Right lobe of liver (tissue), 6 donors: Measurements from ENCODE around the gene SLC35E2B. TPM values are rescaled to one million over a fixed set of nuclear protein-coding genes. Genes with fewer than 3 reads are reported as not detected.

ENCODE experiments used
- ATAC-seq, 4 donors: fragments of 200-7000 bp; cut with Tn5 transposase; one replicate each; pipeline ENCODE4 v1.9.1; 2020; ENCODE audit warnings: mild to moderate bottlenecking in 4 of 4, moderate library complexity in 4 of 4
- DNase-seq, 3 donors: peaks; one replicate each; pipeline ENCODE4 v3.0.0-alpha.2; 2020
- H3K27ac ChIP-seq, 3 donors: fragments of 200-600 bp; one replicate each; pipeline ENCODE4 v1.8.0; 2022
- H3K27me3 ChIP-seq, 2 donors: fragments of 200-600 bp; one replicate each; pipeline ENCODE4 v1.8.0; 2022
- H3K36me3 ChIP-seq, 4 donors: fragments of 200-600 bp; sonication (generic) in 1 of 4; one replicate each; pipeline versions ENCODE4 v1.5.1 to v1.8.0; 2017 to 2022; ENCODE audit warnings: control low read depth in 1 of 4
- H3K4me1 ChIP-seq, 4 donors: fragments of 200-600 bp; sonication (generic) in 1 of 4; one replicate each; pipeline versions ENCODE4 v1.5.1 to v1.8.0; 2017 to 2022; ENCODE audit warnings: control low read depth in 1 of 4
- H3K4me3 ChIP-seq, 3 donors: fragments of 200-600 bp; one replicate each; pipeline ENCODE4 v1.8.0; 2022
- H3K9me3 ChIP-seq, 4 donors: fragments of 200-600 bp; sonication (generic) in 1 of 4; one replicate each; pipeline versions ENCODE4 v1.5.1 to v1.8.0; 2017 to 2022; ENCODE audit warnings: control low read depth in 1 of 4
- POLR2A ChIP-seq: fragments of 450-650 bp; IDR thresholded peaks from one replicate; pipeline ENCODE4 v1.6.1; 2017; ENCODE audit warnings: antibody characterized with exemption, mild to moderate bottlenecking
- WGBS: methylation state at CpG from one replicate; pipeline ENCODE4 v1.1.6; 2018; ENCODE audit warnings: low coverage, low lambda C conversion rate; ENCODE audit not compliant: insufficient coverage; ENCODE audit errors: missing lambda C conversion rate; 5-methylcytosine and 5-hydroxymethylcytosine counted together
- intact Hi-C, 2 donors: fragments of 100-400 bp; cut with DNase I; formaldehyde crosslinking; loops; one replicate each; pipeline versions ENCODE4 v1.11.2 to v1.14.1; 2022
- total RNA-seq, 6 experiments: library from RNA; depleted of rRNA in 2 of 6; stranded (reverse); fragments of >200 nt in 2 of 6; fragmentation: NEBNext Ultra II Directional in 3 of 6; extraction: Animal tissue kit (Norgen Biotek cat#: 25700) in 3 of 6; gene quantifications; one replicate each; pipeline versions ENCODE4 v1.1.0 to v1.2.4, GENCODE V29; 2016 to 2023
- TF ChIP-seq, protein P1 (sequence below), 4 donors: fragments of 200-600 bp in 3 of 4; fragments of 450-650 bp in 1 of 4; IDR thresholded peaks; one replicate each; pipeline versions ENCODE4 v1.5.1 to v1.8.0; 2016 to 2022; ENCODE audit warnings: antibody characterized with exemption in 4 of 4, mild to moderate bottlenecking in 2 of 4
- donor health status: DM: no; HTN: yes; CAD: no.
- donor health status: DM: no; HTN: no; CAD: no.
- donor health status: DM: no; HTN: no; CAD: no.
- donor health status: DM: no; HTN: yes; CAD: no.
- donor health status: DM: no; HTN: yes; CAD: no.

Gene SLC35E2B
- total RNA-seq, 6 experiments from 2014 or later, result 13.4 to 19.9 (median 17.0) TPM

DNA sequence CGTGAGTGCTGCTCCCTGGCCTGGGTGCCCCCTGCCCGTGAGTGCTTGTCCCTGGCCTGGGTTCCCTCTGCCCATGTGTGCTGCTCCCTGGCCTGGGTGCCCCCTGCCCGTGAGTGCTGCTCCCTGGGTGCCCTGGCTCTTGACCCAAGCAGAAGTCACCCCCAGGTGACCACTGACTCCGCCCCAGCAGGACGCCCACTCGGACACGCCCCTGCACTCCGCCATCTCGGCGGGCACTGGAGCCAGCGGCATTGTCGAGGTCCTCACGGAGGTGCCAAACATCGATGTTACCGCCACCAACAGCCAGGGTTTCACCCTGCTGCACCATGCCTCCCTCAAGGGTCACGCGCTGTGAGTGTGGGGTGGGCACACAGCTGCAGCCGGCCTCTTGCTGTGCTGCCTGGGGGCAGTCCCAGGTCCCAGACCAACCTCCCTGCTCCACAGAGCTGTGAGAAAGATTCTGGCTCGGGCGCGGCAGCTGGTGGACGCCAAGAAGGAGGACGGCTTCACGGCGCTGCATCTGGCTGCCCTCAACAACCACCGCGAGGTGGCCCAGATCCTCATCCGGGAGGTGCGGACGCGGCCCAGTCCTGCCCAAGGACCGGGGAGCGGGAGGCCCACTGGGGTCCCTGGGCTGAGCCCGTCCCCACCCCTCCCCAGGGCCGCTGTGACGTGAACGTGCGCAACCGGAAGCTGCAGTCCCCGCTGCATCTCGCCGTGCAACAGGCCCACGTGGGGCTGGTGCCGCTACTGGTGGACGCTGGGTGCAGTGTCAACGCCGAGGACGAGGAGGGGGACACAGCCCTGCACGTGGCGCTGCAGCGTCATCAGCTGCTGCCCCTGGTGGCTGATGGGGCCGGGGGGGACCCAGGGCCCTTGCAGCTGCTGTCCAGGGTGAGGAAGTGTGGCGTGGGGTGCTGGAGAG lies 64.5 kb downstream of the SLC35E2B start:
- peaks cover 0 to 4% (median 2%) of the 10 kb centered on the region in 4 donors for H3K36me3 ChIP-seq
- H3K27ac ChIP-seq, result no peak overlapping the region
- ATAC-seq, result no peak
- TF ChIP-seq, protein P1, sequence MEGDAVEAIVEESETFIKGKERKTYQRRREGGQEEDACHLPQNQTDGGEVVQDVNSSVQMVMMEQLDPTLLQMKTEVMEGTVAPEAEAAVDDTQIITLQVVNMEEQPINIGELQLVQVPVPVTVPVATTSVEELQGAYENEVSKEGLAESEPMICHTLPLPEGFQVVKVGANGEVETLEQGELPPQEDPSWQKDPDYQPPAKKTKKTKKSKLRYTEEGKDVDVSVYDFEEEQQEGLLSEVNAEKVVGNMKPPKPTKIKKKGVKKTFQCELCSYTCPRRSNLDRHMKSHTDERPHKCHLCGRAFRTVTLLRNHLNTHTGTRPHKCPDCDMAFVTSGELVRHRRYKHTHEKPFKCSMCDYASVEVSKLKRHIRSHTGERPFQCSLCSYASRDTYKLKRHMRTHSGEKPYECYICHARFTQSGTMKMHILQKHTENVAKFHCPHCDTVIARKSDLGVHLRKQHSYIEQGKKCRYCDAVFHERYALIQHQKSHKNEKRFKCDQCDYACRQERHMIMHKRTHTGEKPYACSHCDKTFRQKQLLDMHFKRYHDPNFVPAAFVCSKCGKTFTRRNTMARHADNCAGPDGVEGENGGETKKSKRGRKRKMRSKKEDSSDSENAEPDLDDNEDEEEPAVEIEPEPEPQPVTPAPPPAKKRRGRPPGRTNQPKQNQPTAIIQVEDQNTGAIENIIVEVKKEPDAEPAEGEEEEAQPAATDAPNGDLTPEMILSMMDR (IDR thresholded peaks at IDR 0.05), result no peak
- no peak for TF ChIP-seq POLR2A
- intact Hi-C loops, result loop anchor here in 1 of 2 donors (10.0 kb wide), 1 partner anchor 47 kb away; no protein-coding TSS in a partner anchor
- no peaks in the 10 kb centered on the region for H3K4me1 ChIP-seq
- H3K4me3 ChIP-seq, result no peak overlapping the region
- no peaks in the 10 kb centered on the region for H3K27me3 ChIP-seq
- DNase-seq, result peak in 2 of 3 donors; percentile 46 to 56
- H3K9me3 ChIP-seq, result no peaks in the 10 kb centered on the region
- no CpG with 5 or more reads among the region's 53 CpGs for WGBS

DNA sequence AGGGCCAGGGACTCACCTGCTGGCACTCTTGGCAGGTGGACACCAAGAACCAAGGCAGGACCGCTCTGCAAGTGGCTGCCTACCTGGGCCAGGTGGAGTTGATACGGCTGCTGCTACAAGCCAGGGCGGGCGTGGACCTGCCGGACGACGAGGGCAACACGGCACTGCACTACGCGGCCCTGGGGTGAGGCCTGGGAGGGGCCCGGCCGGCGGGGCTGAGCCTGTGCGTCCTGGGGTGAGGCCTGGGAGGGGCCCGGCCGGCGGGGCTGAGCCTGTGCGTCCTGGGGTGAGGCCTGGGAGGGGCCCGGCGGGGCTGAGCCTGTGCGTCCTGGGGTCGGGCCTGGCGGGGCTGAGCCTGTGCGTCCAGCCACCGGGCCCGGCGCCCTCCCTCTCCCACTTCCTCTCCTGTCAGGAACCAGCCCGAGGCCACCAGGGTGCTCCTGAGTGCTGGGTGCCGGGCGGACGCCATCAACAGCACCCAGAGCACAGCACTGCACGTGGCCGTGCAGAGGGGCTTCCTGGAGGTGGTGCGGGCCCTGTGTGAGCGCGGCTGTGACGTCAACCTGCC lies 65.2 kb downstream of the SLC35E2B start:
- Histone ChIP-seq H3K27ac (no peak overlapping the region), H3K36me3 (peaks cover 0 to 4% (median 2%) of the 10 kb centered on the region in 4 donors), H3K9me3 (no peaks in the 10 kb centered on the region), H3K27me3 (no peaks in the 10 kb centered on the region), H3K4me3 (no peak overlapping the region), H3K4me1 (no peaks in the 10 kb centered on the region)
- TF ChIP-seq, protein P1 (IDR thresholded peaks at IDR 0.05), result no peak
- TF ChIP-seq POLR2A, result no peak
- intact Hi-C loops, result loop anchor here in 1 of 2 donors (10.0 kb wide), 1 partner anchor 47 kb away; no protein-coding TSS in a partner anchor
- DNase-seq, result peak in 2 of 3 donors; percentile 45 to 56
- no peak for ATAC-seq
- 55% methylated on average over 2 of the region's 37 CpGs for WGBS

DNA sequence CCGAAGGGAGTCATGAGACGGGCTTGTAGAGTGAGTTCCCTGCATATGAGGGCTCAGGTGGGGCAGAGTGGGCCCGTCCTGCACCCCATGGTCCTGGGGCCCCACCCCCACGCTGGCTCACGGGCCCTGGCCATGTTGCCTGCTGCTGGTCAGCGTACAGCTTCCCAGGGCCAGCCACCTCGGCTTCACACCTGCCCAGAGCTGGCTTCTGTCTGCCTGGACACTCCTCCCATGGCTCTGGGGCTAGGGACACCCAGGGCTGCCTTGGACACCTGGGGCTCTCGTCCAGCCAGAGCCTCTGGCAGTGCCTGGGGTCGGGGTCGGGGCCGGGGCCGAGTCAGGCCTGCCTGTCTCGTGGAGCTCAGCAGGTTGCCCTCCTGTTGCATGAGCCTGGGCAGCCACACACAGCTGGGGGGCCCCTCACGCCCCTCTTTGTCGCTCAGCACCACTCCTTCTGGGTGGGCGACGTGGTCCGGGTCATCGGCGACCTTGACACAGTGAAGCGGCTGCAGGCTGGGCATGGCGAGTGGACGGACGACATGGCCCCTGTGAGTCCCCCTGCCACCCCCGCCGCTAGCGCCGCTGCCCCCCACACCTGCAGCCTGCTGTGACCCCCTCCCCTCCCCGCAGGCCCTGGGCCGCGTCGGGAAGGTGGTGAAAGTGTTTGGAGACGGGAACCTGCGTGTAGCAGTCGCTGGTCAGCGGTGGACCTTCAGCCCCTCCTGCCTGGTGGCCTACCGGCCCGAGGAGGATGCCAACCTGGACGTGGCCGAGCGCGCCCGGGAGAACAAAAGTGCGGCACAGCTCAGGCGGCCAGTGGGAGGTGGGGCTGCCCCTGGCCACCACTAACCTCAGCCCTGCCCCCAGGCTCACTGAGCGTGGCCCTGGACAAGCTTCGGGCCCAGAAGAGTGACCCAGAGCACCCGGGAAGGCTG lies 66.1 kb downstream of the SLC35E2B start:
- Histone ChIP-seq H3K9me3 (no peaks in the 10 kb centered on the region), H3K27me3 (no peaks in the 10 kb centered on the region), H3K27ac (no peak overlapping the region), H3K36me3 (peaks cover 0 to 4% (median 2%) of the 10 kb centered on the region in 4 donors), H3K4me3 (no peak overlapping the region), H3K4me1 (no peaks in the 10 kb centered on the region)
- intact Hi-C loops, result loop anchor here in 1 of 2 donors (10.0 kb wide), 1 partner anchor 48 kb away; no protein-coding TSS in a partner anchor
- ATAC-seq, result no peak
- TF ChIP-seq POLR2A, result no peak
- TF ChIP-seq, protein P1 (IDR thresholded peaks at IDR 0.05), result no peak
- 80% methylated on average over 1 of the region's 48 CpGs for WGBS
- peak; percentile 18 to 54 (median 46) for DNase-seq

DNA sequence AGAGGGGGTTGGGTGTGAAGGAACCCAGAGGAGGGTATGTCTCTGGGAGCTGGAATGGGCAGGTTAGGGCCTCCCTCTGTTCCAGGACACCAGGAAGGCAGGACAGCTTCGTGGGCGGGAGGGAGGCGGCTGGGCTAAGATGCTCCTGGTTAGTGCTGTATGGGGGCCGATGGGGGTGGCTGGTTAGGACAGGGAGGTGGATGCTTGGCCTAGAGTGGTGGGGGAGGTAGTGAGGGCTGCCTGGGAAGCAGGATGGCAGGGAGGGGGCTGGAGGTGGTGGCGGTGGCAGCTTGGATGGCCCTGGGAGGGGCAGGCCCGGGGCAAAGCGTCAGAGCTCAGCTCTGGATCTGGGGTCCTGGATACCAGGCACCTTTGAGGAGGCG lies 66.8 kb downstream of the SLC35E2B start:
- ATAC-seq (no peak), DNase-seq (peak in 2 of 3 donors; percentile 37 to 41)
- TF ChIP-seq, protein P1 (IDR thresholded peaks at IDR 0.05), result no peak
- no peak for TF ChIP-seq POLR2A
- WGBS, result 100% methylated on average over 5 of the region's 8 CpGs
- peaks cover 0 to 4% (median 2%) of the 10 kb centered on the region in 4 donors for H3K36me3 ChIP-seq
- no peaks in the 10 kb centered on the region for H3K4me1 ChIP-seq
- H3K9me3 ChIP-seq, result no peaks in the 10 kb centered on the region
- H3K27ac ChIP-seq, result no peak overlapping the region
- no peak overlapping the region for H3K4me3 ChIP-seq
- H3K27me3 ChIP-seq, result no peaks in the 10 kb centered on the region
- intact Hi-C loops, result loop anchor here in 1 of 2 donors (10.0 kb wide), 1 partner anchor 49 kb away; no protein-coding TSS in a partner anchor
